ENCODE measurements around the gene SCAP.

The SCAP gene

GRCh38 chr3:47379411-47379899, 96.3 kb downstream of the SCAP start:
- ChIA-PET POLR2A (interaction anchor here (1.4 kb wide), 1 partner anchor 32 kb away, joined by 3 read pairs; no protein-coding TSS in a partner anchor), CTCF (no interaction called here)
- TF ChIP-seq ZNF670 (tag by site-specific recombination; IDR thresholded peaks at IDR 0.05; ENCODE audit: low read depth) (no peak), ZNF555 (tag by site-specific recombination; conservative IDR thresholded peaks at IDR 0.05) (no peak), BCL11B (tag by site-specific recombination; IDR thresholded peaks at IDR 0.05; ENCODE audit: low read depth) (no peak)
- Histone ChIP-seq H3K27ac (ENCODE audit: extremely low read depth, low read depth, low read length) (no peak overlapping the region), H3K9me3 (ENCODE audit: control insufficient read depth, insufficient read depth, low read depth, low read length) (no peaks in the 10 kb centered on the region), H3K4me1 (ENCODE audit: control insufficient read depth, insufficient read depth, low read length) (no peaks in the 10 kb centered on the region), H3K4me3 (ENCODE audit: low read depth, low read length) (peak overlapping the region; percentile 95; the same call in 1 of the 2 replicates), H3K36me3 (ENCODE audit: control insufficient read depth in 2 of 2, insufficient read depth in 1 of 2, low read length in 2 of 2) (no peaks in the 10 kb centered on the region)

DNA sequence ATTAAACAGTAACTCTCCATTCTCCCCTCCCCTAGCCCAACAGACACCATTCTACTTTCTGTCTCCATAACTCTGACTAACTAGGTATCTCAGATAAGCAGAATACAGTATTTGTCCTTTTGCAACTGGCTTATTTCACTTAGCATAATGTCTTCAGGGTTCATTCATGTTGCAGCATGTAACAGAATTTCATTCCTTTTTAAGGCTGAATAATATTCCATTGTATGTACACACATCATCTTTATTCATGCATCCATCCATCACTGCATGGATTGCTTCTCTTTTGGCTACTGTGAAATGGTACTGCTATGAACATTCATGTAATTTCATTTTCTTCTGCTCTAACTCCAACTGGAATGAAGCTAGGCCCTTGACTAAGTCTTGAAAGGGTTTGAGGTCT, 96.9 kb downstream of the SCAP start:
- CTCF ChIA-PET: interaction anchor here (0.9 kb wide), 1 partner anchor 135 kb away, joined by 3 read pairs; the partner anchor contains the start of gene ELP6

GRCh38 chr3:47377186-47377585, 98.6 kb downstream of the SCAP start:
- Histone ChIP-seq H3K36me3 (ENCODE audit: control insufficient read depth in 2 of 2, insufficient read depth in 1 of 2, low read length in 2 of 2) (no peaks in the 10 kb centered on the region), H3K4me3 (ENCODE audit: low read depth, low read length) (no peak overlapping the region), H3K4me1 (ENCODE audit: control insufficient read depth, insufficient read depth, low read length) (no peaks in the 10 kb centered on the region), H3K9me3 (ENCODE audit: control insufficient read depth, insufficient read depth, low read depth, low read length) (no peaks in the 10 kb centered on the region), H3K27ac (ENCODE audit: extremely low read depth, low read depth, low read length) (no peak overlapping the region)
- TF ChIP-seq ZNF623 (tag by site-specific recombination; IDR thresholded peaks at IDR 0.05): no peak
- TF ChIP-seq ZBTB17 (tag by site-specific recombination; IDR thresholded peaks at IDR 0.05): peak; percentile 61
- POLR2A ChIA-PET: interaction anchor here (0.5 to 0.6 kb wide), 2 partner anchors 13 to 36 kb away, joined by 3 read pairs; no protein-coding TSS in a partner anchor
- CTCF ChIA-PET: no interaction called here

More for the DNA sequence above, 96.9 kb downstream of the SCAP start:
- POLR2A ChIA-PET: no interaction called here
- Histone ChIP-seq H3K4me1 (ENCODE audit: control insufficient read depth, insufficient read depth, low read length) (no peaks in the 10 kb centered on the region), H3K36me3 (ENCODE audit: control insufficient read depth in 2 of 2, insufficient read depth in 1 of 2, low read length in 2 of 2) (no peaks in the 10 kb centered on the region), H3K9me3 (ENCODE audit: control insufficient read depth, insufficient read depth, low read depth, low read length) (no peaks in the 10 kb centered on the region), H3K27ac (ENCODE audit: extremely low read depth, low read depth, low read length) (no peak overlapping the region), H3K4me3 (ENCODE audit: low read depth, low read length) (no peak overlapping the region)
- TF ChIP-seq ZSCAN4 (tag by site-specific recombination; IDR thresholded peaks at IDR 0.05) (no peak), ZBTB6 (tag by site-specific recombination; IDR thresholded peaks at IDR 0.05) (no peak), ZNF558 (tag by site-specific recombination; IDR thresholded peaks at IDR 0.05) (no peak), ZNF600 (tag by site-specific recombination; IDR thresholded peaks at IDR 0.05) (no peak), ZNF146 (tag by site-specific recombination; IDR thresholded peaks at IDR 0.05) (peak; percentile 90)
- TF ChIP-seq, protein P1, sequence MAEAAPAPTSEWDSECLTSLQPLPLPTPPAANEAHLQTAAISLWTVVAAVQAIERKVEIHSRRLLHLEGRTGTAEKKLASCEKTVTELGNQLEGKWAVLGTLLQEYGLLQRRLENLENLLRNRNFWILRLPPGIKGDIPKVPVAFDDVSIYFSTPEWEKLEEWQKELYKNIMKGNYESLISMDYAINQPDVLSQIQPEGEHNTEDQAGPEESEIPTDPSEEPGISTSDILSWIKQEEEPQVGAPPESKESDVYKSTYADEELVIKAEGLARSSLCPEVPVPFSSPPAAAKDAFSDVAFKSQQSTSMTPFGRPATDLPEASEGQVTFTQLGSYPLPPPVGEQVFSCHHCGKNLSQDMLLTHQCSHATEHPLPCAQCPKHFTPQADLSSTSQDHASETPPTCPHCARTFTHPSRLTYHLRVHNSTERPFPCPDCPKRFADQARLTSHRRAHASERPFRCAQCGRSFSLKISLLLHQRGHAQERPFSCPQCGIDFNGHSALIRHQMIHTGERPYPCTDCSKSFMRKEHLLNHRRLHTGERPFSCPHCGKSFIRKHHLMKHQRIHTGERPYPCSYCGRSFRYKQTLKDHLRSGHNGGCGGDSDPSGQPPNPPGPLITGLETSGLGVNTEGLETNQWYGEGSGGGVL (tag by site-specific recombination; IDR thresholded peaks at IDR 0.05): no peak

DNA sequence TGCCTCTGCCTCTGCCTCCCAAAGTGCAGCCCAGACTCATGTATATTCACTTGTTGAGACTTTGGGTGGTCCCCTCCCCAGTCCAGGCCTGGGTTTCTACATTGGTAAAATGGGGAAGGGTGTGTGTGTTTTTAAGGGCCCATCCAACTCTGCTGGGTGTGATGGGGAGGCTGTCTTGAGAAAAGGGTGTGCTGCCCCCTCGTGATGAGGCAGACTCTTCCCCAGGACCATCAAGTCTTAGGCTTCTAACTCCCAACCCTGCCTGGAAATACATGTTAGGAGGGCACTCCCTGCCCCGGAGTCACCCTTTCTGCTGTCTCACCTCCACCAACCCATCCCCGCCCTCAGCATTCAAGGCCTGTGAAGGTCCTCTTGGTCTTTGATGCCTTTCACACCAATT, 99.3 kb downstream of the SCAP start:
- H3K27ac ChIP-seq (ENCODE audit: extremely low read depth, low read depth, low read length): no peak overlapping the region
- H3K4me3 ChIP-seq (ENCODE audit: low read depth, low read length): no peak overlapping the region
- POLR2A ChIA-PET: interaction anchor here (0.5 kb wide), 1 partner anchor 37 kb away, joined by 3 read pairs; no protein-coding TSS in a partner anchor
- H3K9me3 ChIP-seq (ENCODE audit: control insufficient read depth, insufficient read depth, low read depth, low read length): no peaks in the 10 kb centered on the region
- H3K36me3 ChIP-seq (ENCODE audit: control insufficient read depth in 2 of 2, insufficient read depth in 1 of 2, low read length in 2 of 2): no peaks in the 10 kb centered on the region
- CTCF ChIA-PET: no interaction called here
- no peaks in the 10 kb centered on the region for H3K4me1 ChIP-seq (ENCODE audit: control insufficient read depth, insufficient read depth, low read length)
- TF ChIP-seq ZNF514 (tag by site-specific recombination; IDR thresholded peaks at IDR 0.05) (no peak), SP7 (tag by site-specific recombination; IDR thresholded peaks at IDR 0.05) (no peak), ZBTB7A (tag by site-specific recombination; IDR thresholded peaks at IDR 0.05; ENCODE audit: low read depth) (no peak), BCL6B (tag by site-specific recombination; IDR thresholded peaks at IDR 0.05) (no peak), IKZF3 (tag by site-specific recombination; IDR thresholded peaks at IDR 0.05) (no peak), ZBTB8A (tag by site-specific recombination; IDR thresholded peaks at IDR 0.05) (no peak)
- TF ChIP-seq, protein P2, sequence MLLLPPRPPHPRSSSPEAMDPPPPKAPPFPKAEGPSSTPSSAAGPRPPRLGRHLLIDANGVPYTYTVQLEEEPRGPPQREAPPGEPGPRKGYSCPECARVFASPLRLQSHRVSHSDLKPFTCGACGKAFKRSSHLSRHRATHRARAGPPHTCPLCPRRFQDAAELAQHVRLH (tag by site-specific recombination; IDR thresholded peaks at IDR 0.05): no peak

Measured in HEK293 (cell line).